HuH-7.5 (cell line): ENCODE data around the gene FN3K.
"Not testable (repeated sequence)": the region's sequence is repeated elsewhere in the genome, so short reads cannot be mapped to it uniquely, and the experiment has no call there.

Experiments used
- DNase-seq: peaks from one replicate; pipeline ENCODE4 v3.0.0; 2011; ENCODE audit warnings: low spot score

The FN3K gene

DNA sequence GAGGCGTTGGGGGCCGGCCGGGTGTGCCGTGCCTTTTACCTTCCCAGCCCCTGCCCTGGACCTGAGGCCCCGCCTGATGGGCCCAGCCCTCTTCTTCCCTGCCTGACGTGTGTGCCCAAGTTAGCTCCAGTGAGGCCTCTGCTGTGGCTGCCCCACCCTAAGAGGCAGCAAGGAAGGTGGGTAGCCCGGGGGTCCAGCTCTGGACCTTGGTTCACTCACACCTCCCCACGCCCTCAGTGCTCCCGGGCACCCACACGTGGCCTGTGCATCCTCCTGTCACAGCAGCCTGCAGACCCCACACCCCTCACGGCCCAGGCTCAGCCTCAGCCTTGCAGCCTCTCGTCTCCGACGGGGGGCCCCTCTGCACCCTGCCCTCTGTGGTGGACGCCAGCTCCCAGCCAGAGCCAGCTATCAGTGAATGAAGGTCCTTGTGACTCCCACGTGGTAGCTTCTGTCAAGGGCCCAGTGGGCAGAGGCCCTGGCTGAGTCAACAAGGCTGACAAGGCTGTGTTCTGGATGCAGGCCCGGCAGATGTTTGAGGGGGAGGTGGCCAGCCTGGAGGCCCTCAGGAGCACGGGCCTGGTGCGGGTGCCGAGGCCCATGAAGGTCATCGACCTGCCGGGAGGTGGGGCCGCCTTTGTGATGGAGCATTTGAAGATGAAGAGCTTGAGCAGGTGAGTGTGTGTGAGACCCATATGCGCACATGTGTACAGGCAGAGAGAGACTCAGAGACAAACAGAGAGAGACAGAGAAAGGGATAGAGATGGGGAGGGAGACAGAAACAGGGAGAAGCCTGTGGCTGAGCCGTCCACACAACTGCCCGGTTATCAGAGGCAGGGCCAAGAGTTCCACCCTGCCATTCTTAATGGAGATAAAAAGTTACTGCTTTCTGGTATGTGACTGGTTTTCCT is 2.8 kb downstream of the FN3K start:
- DNase-seq = no peak

- no peak for DNase-seq
Observed at GRCh38 chr17:82740906-82741759, 5.7 kb downstream of the FN3K start.

GRCh38 chr17:82743344-82744219 is 8.2 kb downstream of the FN3K start:
- no peak for DNase-seq

GRCh38 chr17:82744736-82745135 is 9.3 kb downstream of the FN3K start:
- DNase-seq = not testable (repeated sequence)

DNA sequence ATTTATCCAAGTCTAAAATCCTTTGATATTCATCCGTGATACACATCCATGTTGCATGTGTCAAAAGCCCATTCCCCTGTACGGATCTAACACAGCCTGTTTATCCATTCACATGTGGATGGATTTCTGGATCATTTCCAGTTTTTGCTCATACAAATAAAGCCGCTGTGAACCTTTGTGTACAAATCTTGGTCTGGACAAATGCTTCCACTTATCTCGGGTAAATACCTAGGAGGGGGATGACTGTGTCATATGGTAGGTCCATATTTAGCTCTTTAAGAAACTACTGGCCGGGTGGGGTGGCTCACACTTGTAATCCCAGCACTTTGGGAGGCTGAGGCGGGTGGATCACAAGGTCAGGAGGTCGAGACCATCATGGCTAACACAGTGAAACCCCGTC is 10.1 kb downstream of the FN3K start:
- DNase-seq = no peak

DNA sequence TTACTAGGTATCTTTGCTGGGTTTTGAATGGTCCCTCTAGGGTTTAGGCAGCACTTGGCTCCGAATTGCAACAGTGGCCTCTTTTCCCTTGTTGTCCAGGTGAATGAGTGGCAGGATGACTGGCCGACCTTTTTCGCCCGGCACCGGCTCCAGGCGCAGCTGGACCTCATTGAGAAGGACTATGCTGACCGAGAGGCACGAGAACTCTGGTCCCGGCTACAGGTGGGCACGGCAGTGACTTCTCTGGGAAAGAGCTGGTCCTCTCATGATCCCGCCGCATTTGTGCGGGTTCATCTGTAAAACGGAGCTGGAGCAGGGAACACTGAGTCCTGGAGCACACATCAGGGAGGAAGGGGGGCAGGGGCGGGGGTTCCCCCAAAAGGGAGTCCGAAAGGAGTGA is 13.3 kb downstream of the FN3K start:
- no peak for DNase-seq

GRCh38 chr17:82750241-82750908 is 15.0 kb downstream of the FN3K start:
- no peak for DNase-seq

DNA sequence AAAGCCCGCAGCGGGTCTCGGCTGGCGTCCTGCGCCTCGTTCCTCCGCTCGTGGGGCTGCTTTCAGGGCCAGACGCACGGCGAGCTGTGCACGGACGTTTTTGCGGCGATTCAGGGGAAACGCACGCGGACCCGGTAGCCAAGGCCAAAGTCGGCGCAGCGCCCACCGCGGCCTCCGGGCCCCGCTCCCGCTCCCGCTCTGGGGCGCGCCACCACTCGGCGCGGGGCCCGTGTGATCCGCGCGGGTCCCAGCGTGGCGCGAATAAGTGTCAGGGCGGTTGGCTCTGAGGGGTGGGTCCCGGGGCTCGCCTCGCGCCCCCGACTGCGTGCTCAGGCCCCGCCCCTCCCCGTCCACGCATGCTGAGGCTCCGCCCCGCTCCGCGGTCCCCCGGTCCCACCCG is 15.8 kb downstream of the FN3K start:
- DNase-seq = no peak

GRCh38 chr17:82751571-82752370 is 16.4 kb downstream of the FN3K start, which contains the start of gene TBCD:
Gene TBCD (plus strand): TSS chr17:82752065. CDS start chr17:82752194, 129 bp downstream.
- peak; percentile 91 for DNase-seq

GRCh38 chr17:82752371-82753200 is 17.2 kb downstream of the FN3K start:
- peak; percentile 68 for DNase-seq

DNA sequence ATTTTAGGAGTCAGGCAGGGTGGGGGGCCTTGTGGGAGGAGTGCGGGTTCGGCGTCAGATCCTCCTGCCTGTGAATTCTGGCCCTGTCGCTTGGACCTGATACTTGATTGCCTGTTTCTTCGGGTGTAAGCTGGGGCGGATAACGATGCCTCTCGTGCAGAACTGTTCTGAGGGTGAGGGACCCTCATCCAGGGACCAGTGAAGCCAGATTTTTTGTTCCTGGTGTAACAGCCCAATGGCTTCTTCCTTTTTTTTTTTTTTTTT is 17.7 kb downstream of the FN3K start:
- no peak for DNase-seq

DNA sequence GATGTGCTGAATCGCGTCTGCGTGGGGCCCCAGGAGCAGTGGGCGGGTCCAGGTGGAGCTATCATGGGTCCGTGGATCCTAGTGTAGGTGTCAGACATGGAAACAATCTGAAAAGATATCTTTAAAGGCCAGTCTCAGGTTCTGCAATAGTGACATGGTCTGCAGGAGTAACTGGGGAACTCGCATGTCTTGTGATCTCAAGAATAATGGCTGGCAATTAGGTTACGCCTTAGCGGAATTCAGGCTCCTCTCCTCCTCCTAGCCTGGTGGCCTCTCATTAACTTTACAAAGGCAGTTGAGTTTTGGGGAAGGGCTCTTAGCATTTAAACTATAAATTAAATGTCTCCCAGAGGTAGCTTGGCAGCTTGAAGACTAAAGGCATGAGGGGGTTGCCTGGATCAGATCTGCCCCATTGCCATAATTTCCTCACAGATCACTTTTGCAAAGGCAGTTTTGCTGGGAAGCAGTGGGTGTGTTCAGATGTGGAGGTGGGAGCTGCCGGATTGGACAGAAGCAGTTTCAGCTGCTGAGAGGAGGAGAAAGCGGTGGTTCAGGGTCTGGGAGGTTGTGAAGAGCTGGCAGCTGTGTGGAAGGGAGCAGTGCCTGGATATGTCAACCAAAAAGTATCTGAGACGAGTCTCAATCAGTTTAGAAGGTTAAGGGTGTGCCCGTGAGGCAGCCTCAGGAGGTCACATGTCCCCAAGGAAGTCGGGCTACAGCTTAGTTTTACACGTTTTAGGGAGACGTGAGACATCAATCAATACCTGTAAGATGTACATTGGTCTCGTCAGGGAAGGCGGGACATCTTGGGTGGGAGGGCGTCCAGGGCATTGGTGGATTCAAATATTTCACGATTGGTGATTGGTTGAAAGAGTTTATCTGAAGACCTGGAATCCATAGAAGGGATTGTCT is 19.1 kb downstream of the FN3K start:
- DNase-seq = no peak

DNA sequence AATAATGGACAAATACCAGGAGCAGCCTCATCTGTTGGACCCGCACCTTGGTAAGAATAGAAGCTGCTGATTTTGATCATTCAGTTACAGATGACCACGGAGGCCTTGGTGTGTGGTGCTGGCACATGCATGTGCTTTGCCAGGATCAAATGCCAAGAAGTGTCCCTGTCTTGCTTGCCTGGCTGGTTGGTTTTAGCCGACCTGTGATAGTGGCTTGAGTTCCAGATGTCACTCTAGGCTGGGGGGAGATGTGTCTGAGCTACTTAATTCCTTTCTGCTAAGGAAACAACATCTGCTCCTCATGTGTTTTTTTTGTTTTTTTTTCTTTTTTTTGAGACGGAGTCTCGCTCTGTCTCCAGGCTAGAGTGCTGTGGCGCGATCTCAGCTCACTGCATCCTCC is 20.8 kb downstream of the FN3K start:
- no peak for DNase-seq

GRCh38 chr17:82765371-82765770 is 30.0 kb downstream of the FN3K start:
- no peak for DNase-seq

GRCh38 chr17:82767041-82767754 is 31.8 kb downstream of the FN3K start:
- DNase-seq = peak; percentile 54

DNA sequence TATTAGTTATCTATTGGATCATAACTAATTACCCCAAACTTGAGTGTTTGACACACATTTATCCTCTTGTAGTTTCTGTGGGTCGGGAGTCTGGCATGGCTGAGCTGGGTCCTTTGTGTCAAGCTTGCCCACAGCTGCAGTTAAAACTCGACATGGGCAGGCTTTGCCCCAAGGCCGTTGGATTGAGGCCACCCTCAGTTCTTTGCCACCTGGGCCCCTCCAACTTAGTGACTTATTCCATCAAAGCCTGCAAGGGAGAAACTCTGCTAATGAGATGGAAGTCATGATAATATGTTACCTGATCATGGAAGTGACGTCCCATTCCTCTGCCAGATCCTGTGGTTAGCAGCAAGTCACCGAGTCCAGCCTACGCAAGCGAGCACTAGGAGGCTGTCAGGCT is 33.6 kb downstream of the FN3K start:
- no peak for DNase-seq

GRCh38 chr17:82772026-82772425 is 36.6 kb downstream of the FN3K start:
- DNase-seq = peak; percentile 72

- DNase-seq = not testable (repeated sequence)
Observed at GRCh38 chr17:82774456-82774855, 39.0 kb downstream of the FN3K start.
